Glutamatergic neuron (in vitro differentiated cells): ENCODE measurements around the gene F10. TPM values are rescaled to one million over a fixed set of nuclear protein-coding genes. Genes with fewer than 3 reads are reported as not detected.
A peak's percentile ranks its signal among the peaks of the same experiment; 100 is the strongest.
"Not testable (repeated sequence)": the region's sequence is repeated elsewhere in the genome, so short reads cannot be mapped to it uniquely, and the experiment has no call there.

Experiments
- DNase-seq: peaks from one replicate; pipeline ENCODE4 v3.0.0; 2022
- H3K27ac Mint-ChIP-seq: one replicate; pipeline ENCODE4 v1.8.0; 2020; ENCODE audit warnings: mild to moderate bottlenecking, mixed read lengths, inconsistent platforms; ENCODE audit not compliant: unreplicated experiment
- H3K27me3 Mint-ChIP-seq: one replicate; pipeline ENCODE4 v1.8.0; 2020; ENCODE audit warnings: mild to moderate bottlenecking, moderate library complexity, mixed read lengths, inconsistent platforms; ENCODE audit not compliant: unreplicated experiment
- H3K36me3 Mint-ChIP-seq: one replicate; pipeline ENCODE4 v1.8.0; 2020; ENCODE audit warnings: mild to moderate bottlenecking, mixed read lengths, inconsistent platforms; ENCODE audit not compliant: unreplicated experiment
- H3K4me1 Mint-ChIP-seq: one replicate; pipeline ENCODE4 v1.8.0; 2020; ENCODE audit warnings: mild to moderate bottlenecking, low read depth, mixed read lengths, inconsistent platforms; ENCODE audit not compliant: unreplicated experiment
- H3K4me3 Mint-ChIP-seq: one replicate; pipeline ENCODE4 v1.8.0; 2020; ENCODE audit warnings: mild to moderate bottlenecking, mixed read lengths, inconsistent platforms; ENCODE audit not compliant: unreplicated experiment
- H3K9me3 Mint-ChIP-seq: one replicate; pipeline ENCODE4 v1.8.0; 2020; ENCODE audit warnings: mild to moderate bottlenecking, moderate library complexity, mixed read lengths, inconsistent platforms; ENCODE audit not compliant: unreplicated experiment
- total RNA-seq: library from RNA; stranded (reverse); fragmentation: NEBNext Ultra II Directional; extraction: Animal tissue kit (Norgen Biotek cat#: 25700); gene quantifications from one replicate; pipeline ENCODE4 v1.2.1, GENCODE V29; 2021; ENCODE audit not compliant: unreplicated experiment
- TF ChIP-seq, protein P1 (sequence below): fragments of 200-600 bp; sonication (generic); IDR thresholded peaks from one replicate; pipeline ENCODE4 v1.5.0; 2021; ENCODE audit not compliant: partially characterized antibody, unreplicated experiment

F10 gene
- total RNA-seq, 1 donor from 2014 or later: 0.74 TPM

DNA sequence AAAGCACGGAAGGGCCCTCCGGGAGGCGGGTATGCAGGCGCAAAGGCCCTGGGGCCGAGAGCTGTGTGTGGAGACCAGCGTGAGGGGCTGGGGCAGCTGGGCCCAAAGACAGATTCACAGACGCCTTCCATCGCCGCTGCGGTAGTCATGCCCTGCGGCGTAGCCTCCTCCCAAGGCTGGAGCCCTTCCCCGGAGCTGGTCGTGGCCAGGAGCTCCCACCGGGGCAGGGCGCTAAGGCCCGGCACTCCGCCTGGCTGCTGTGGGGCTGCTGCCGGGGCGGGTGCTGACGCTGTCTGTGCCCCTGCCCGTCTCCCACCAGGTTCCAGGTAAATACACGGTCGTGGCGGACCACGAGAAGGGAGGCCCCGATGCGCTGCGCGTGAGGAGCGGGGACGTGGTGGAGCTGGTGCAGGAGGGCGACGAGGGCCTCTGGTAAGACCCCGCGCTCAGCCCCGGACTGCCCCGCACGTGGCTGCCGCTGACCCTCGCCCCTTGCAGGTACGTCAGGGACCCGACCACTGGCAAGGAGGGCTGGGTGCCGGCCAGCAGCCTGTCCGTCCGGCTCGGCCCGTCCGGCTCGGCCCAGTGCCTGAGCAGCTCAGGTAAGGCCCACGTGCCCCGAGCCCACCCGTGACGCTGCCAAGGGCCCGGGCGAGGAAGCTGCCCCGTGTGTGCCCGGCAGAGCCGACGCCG is 26.4 kb upstream of the F10 start:
- H3K4me1 Mint-ChIP-seq: peaks cover 16% of the 10 kb centered on the region
- no peak overlapping the region for H3K27ac Mint-ChIP-seq
- no peak for DNase-seq
- H3K27me3 Mint-ChIP-seq: peaks cover 7% of the 10 kb centered on the region
- TF ChIP-seq, protein P1, sequence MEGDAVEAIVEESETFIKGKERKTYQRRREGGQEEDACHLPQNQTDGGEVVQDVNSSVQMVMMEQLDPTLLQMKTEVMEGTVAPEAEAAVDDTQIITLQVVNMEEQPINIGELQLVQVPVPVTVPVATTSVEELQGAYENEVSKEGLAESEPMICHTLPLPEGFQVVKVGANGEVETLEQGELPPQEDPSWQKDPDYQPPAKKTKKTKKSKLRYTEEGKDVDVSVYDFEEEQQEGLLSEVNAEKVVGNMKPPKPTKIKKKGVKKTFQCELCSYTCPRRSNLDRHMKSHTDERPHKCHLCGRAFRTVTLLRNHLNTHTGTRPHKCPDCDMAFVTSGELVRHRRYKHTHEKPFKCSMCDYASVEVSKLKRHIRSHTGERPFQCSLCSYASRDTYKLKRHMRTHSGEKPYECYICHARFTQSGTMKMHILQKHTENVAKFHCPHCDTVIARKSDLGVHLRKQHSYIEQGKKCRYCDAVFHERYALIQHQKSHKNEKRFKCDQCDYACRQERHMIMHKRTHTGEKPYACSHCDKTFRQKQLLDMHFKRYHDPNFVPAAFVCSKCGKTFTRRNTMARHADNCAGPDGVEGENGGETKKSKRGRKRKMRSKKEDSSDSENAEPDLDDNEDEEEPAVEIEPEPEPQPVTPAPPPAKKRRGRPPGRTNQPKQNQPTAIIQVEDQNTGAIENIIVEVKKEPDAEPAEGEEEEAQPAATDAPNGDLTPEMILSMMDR: no peak
- peaks cover 8% of the 10 kb centered on the region for H3K9me3 Mint-ChIP-seq
- no peaks in the 10 kb centered on the region for H3K36me3 Mint-ChIP-seq
- no peak overlapping the region for H3K4me3 Mint-ChIP-seq

DNA sequence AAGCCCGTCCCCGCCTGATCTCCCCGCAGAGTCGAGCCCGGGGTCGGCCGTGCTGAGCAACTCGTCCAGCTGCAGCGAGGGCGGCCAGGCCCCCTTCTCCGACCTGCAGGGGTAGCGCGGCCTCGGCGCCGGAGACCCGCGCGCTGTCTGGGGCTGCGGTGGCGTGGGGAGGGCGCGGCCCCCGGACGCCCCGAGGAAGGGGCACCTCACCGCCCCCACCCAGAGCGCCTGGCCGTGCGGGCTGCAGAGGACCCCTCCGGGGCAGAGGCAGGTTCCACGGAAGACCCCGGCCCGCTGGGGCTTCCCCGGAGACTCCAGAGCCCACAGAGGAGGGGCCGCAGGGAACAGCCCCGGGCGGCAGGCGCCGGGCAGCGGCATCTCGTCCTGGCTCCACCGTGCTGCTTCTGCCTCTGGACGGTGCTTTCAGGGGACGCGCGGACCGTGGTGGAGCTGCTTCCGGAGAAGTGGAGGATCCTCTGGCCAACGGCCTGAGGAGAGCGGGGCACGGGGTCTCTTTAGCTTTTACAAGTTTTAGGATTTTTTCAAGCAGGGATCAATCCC is 25.8 kb upstream of the F10 start:
- DNase-seq: no peak
- TF ChIP-seq, protein P1: no peak
- Mint-ChIP-seq H3K27me3 (peaks cover 7% of the 10 kb centered on the region), H3K36me3 (no peaks in the 10 kb centered on the region), H3K4me1 (peaks cover 16% of the 10 kb centered on the region), H3K4me3 (no peak overlapping the region), H3K27ac (no peak overlapping the region), H3K9me3 (peaks cover 8% of the 10 kb centered on the region)

DNA sequence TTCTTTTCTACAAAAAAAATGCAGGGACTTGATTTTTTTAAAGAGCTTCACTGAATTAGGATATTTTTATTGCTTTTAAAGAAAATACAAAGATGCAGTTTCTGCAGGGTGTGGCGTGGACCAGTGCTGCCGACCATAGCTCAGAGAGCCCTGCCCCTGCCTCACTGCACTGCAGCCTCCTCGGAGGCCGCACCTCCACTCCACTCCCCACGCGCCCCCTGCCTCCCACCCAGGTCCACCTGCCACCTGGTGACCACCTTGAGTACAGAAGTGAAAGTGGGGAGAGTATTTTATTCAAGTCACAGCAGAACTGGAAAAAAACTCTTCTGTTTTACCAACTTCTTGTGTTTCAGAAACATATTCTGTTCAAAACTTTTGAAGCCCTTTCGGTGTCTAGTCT is 24.9 kb upstream of the F10 start:
- peaks cover 16% of the 10 kb centered on the region for H3K4me1 Mint-ChIP-seq
- H3K9me3 Mint-ChIP-seq: peaks cover 8% of the 10 kb centered on the region
- TF ChIP-seq, protein P1: no peak
- H3K36me3 Mint-ChIP-seq: no peaks in the 10 kb centered on the region
- DNase-seq: no peak
- H3K4me3 Mint-ChIP-seq: no peak overlapping the region
- no peak overlapping the region for H3K27ac Mint-ChIP-seq
- peaks cover 7% of the 10 kb centered on the region for H3K27me3 Mint-ChIP-seq

DNA sequence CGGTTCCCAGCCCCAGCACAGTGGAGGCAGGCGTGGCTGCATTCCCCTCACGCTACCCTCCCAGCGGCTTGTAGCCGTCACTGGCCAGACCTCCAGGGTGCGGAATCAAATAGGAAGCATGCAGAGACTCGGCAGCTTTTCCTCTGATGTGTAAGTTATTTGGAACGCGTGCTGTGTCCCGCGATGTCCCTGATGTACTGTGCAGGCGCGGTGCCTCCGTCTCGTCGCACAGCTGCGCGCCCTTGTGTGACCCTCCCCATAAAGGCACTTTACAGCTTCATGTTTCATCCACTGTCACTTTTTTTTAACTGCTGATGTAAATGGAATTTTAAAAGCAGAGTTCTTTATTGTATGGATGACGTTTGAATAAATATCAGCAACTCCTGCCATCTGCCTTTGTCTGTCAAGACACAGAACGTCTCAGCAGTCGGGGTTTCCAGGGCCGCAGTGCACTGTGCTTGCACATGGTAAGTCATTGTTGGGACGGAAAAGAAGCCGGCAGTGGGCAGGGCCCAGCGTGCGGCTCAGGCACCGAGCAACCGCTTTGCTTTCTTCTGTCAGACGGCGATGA is 24.4 kb upstream of the F10 start:
- no peak for DNase-seq
- H3K4me1 Mint-ChIP-seq: peaks cover 16% of the 10 kb centered on the region
- H3K27ac Mint-ChIP-seq: peak overlapping the region; percentile 91
- no peaks in the 10 kb centered on the region for H3K36me3 Mint-ChIP-seq
- H3K27me3 Mint-ChIP-seq: peaks cover 7% of the 10 kb centered on the region
- no peak overlapping the region for H3K4me3 Mint-ChIP-seq
- TF ChIP-seq, protein P1: no peak
- peaks cover 8% of the 10 kb centered on the region for H3K9me3 Mint-ChIP-seq

DNA sequence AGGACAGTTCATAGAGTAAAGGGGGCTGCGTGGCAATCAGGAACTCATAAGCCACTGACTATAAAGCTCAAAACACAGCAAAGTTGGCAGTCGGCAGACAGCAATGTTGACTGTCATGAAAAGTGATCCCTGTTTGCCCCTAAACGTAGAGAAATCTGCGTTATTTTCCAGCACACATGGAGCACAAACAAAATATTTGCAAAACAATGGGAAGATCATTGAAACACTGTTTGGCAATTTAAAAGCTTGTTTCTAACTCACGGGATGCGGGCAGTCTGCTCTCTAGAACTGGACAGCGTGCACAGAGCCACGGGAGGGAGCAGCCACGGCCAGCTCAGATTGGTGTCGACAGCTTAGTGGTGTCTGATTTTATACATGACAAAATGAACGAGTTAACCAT is 23.5 kb upstream of the F10 start:
- H3K9me3 Mint-ChIP-seq: peaks cover 9% of the 10 kb centered on the region
- TF ChIP-seq, protein P1: no peak
- H3K27me3 Mint-ChIP-seq: peaks cover 6% of the 10 kb centered on the region
- no peaks in the 10 kb centered on the region for H3K36me3 Mint-ChIP-seq
- no peak for DNase-seq
- peaks cover 14% of the 10 kb centered on the region for H3K4me1 Mint-ChIP-seq
- peak overlapping the region; percentile 10 for H3K27ac Mint-ChIP-seq
- H3K4me3 Mint-ChIP-seq: no peak overlapping the region

DNA sequence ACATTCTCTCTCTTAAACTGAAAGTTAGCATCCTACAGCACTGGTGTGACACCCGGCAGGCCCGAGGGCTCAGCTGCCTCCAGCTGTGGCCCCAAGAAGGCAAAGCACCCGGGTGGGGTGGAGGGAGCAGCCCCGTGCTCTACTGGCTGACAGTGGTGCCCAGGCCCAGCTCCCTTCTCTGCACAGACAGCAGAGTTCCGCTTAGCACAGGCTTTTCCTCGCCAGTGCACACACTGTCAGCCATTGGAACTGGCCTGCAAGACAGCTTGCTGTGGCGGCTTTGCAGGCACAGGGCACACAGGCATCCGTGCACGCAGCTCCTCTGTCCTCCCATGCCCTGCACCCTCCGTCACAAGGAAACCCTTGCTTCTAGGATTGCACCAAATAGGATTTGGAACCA is 20.3 kb upstream of the F10 start:
- not testable (repeated sequence) for H3K36me3 Mint-ChIP-seq, H3K9me3 Mint-ChIP-seq, H3K27me3 Mint-ChIP-seq

More for the DNA sequence above, 20.3 kb upstream of the F10 start:
- peaks cover 14% of the 10 kb centered on the region for H3K4me1 Mint-ChIP-seq
- H3K4me3 Mint-ChIP-seq, H3K27ac Mint-ChIP-seq, DNase-seq: not testable (repeated sequence)
